Nephron (organoid): ENCODE data around the gene OTUD3.

ENCODE experiments used
- H3K27ac Mint-ChIP-seq, 3 experiments: 2 replicates each; pipeline ENCODE4 v1.8.0; 2020; ENCODE audit warnings: mixed read lengths in 3 of 3, mild to moderate bottlenecking in 2 of 3, moderate library complexity in 1 of 3
- H3K27me3 Mint-ChIP-seq: 2 replicates; pipeline ENCODE4 v1.8.0; 2021; ENCODE audit warnings: low read depth, mild to moderate bottlenecking, moderate library complexity, mixed read lengths
- H3K36me3 Mint-ChIP-seq: 2 replicates; pipeline ENCODE4 v1.8.0; 2020; ENCODE audit warnings: low read depth, mixed read lengths
- H3K4me1 Mint-ChIP-seq: 2 replicates; pipeline ENCODE4 v1.8.0; 2020; ENCODE audit warnings: mixed read lengths
- H3K4me3 Mint-ChIP-seq, 3 experiments: 2 replicates each; pipeline ENCODE4 v1.8.0; 2020; ENCODE audit warnings: mild to moderate bottlenecking in 3 of 3, mixed read lengths in 3 of 3, moderate library complexity in 2 of 3
- H3K9me3 Mint-ChIP-seq: 2 replicates; pipeline ENCODE4 v1.8.0; 2020; ENCODE audit warnings: mixed read lengths
- CTCF ChIP-seq, 3 experiments: fragments of 200-600 bp; sonication (generic); IDR thresholded peaks; one replicate each; pipeline ENCODE4 v1.5.0; 2021; ENCODE audit warnings: antibody characterized with exemption in 3 of 3; ENCODE audit not compliant: unreplicated experiment in 3 of 3

OTUD3 gene

DNA sequence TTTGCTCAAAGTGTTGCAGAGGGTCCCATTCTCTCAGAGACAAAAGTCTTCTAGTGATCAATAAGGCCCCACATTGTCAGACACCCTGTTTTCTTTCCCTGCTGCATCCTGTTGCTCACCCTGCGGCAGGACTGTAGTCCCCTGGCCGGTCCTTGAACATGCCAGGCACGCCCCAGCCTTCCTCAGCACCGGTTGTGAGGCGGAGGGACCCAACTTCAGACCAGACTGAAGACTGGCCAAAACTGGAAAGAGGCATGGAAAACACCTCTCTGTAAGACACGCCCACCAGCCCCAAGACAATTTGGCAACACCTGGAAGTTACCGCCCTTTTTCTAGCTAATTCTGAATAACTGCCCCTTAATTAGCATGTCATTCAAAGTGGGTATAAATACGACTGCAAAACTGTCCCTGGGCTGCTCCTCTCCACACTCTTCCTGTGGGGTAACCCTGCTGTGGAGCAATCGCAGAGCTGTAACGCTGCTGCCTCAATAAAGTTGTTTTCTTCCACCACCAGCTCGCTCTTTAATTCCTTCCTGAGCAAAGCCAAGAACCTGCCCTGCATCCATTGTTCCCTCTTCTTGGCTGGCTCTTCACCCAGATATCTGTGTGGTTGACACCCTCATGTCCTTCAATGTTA is 73.5 kb downstream of the OTUD3 start:
- TF ChIP-seq CTCF (IDR thresholded peaks at IDR 0.05; ENCODE audit: unreplicated experiment in 3 of 3), result no peak
- Mint-ChIP-seq H3K27ac (no peak overlapping the region), H3K36me3 (no peaks in the 10 kb centered on the region)

GRCh38 chr1:19957779-19958178 is 75.6 kb downstream of the OTUD3 start:
- Mint-ChIP-seq H3K4me3 (no peak overlapping the region), H3K27ac (no peak overlapping the region), H3K9me3 (peaks cover 13% of the 10 kb centered on the region), H3K36me3 (no peaks in the 10 kb centered on the region), H3K4me1 (no peaks in the 10 kb centered on the region), H3K27me3 (peaks cover 41% of the 10 kb centered on the region)
- TF ChIP-seq CTCF (IDR thresholded peaks at IDR 0.05; ENCODE audit: unreplicated experiment in 3 of 3), result no peak

More for the DNA sequence above, 73.5 kb downstream of the OTUD3 start:
- H3K27me3 Mint-ChIP-seq, result peaks cover 38% of the 10 kb centered on the region
- no peaks in the 10 kb centered on the region for H3K4me1 Mint-ChIP-seq
- peaks cover 13% of the 10 kb centered on the region for H3K9me3 Mint-ChIP-seq
- no peak overlapping the region for H3K4me3 Mint-ChIP-seq

DNA sequence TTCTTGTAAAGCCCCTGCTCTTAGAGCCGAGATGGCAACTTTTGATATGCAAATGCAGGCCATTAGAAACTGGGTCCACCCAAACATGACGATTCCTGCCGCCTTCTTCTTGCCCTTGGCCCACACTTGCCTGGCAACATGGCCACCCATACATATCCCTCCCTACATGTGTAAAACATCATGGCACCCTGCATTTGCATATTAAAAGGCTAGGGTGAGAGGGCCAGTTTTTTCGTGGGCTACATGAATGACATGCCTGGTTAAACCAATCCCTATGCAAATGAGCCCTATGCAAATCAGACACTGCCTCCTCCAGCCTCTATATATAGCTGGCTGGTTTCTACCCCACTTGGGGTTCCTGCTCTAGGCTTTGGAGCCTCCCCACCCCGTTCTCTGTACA is 78.4 kb downstream of the OTUD3 start:
- TF ChIP-seq CTCF (IDR thresholded peaks at IDR 0.05; ENCODE audit: unreplicated experiment in 3 of 3), result no peak
- Mint-ChIP-seq H3K4me1 (no peaks in the 10 kb centered on the region), H3K9me3 (peaks cover 6% of the 10 kb centered on the region), H3K27ac (no peak overlapping the region), H3K36me3 (no peaks in the 10 kb centered on the region), H3K4me3 (no peak overlapping the region), H3K27me3 (peaks cover 27% of the 10 kb centered on the region)
